ENCODE measurements around the gene TMOD2.
A peak's percentile ranks its signal among the peaks of the same experiment; 100 is the strongest.

TMOD2 gene

GRCh38 chr15:51837792-51838251 is 86.4 kb downstream of the TMOD2 start:
- ATAC-seq (ENCODE audit: low read depth) (no peak; the same call in 2 of the 3 replicates), DNase-seq (ENCODE audit: low spot score) (no peak)
- Histone ChIP-seq H3K4me1 (ENCODE audit: insufficient read depth, poor library complexity, severe bottlenecking) (peaks cover 83% of the 10 kb centered on the region), H3K27ac (ENCODE audit: poor library complexity, severe bottlenecking) (peak overlapping the region; percentile 32), H3K36me3 (ENCODE audit: low read depth) (peaks cover 42% of the 10 kb centered on the region), H3K27me3 (ENCODE audit: insufficient read depth, poor library complexity, severe bottlenecking) (no peaks in the 10 kb centered on the region), H3K4me3 (ENCODE audit: severe bottlenecking) (no peak overlapping the region), H3K9me3 (ENCODE audit: severe bottlenecking) (no peaks in the 10 kb centered on the region)
- TF ChIP-seq, protein P1, sequence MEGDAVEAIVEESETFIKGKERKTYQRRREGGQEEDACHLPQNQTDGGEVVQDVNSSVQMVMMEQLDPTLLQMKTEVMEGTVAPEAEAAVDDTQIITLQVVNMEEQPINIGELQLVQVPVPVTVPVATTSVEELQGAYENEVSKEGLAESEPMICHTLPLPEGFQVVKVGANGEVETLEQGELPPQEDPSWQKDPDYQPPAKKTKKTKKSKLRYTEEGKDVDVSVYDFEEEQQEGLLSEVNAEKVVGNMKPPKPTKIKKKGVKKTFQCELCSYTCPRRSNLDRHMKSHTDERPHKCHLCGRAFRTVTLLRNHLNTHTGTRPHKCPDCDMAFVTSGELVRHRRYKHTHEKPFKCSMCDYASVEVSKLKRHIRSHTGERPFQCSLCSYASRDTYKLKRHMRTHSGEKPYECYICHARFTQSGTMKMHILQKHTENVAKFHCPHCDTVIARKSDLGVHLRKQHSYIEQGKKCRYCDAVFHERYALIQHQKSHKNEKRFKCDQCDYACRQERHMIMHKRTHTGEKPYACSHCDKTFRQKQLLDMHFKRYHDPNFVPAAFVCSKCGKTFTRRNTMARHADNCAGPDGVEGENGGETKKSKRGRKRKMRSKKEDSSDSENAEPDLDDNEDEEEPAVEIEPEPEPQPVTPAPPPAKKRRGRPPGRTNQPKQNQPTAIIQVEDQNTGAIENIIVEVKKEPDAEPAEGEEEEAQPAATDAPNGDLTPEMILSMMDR (IDR thresholded peaks at IDR 0.05; ENCODE audit: poor library complexity, severe bottlenecking): no peak

GRCh38 chr15:51838270-51838669 is 86.9 kb downstream of the TMOD2 start:
- Histone ChIP-seq H3K4me3 (ENCODE audit: severe bottlenecking) (no peak overlapping the region), H3K4me1 (ENCODE audit: insufficient read depth, poor library complexity, severe bottlenecking) (peaks cover 83% of the 10 kb centered on the region), H3K27me3 (ENCODE audit: insufficient read depth, poor library complexity, severe bottlenecking) (no peaks in the 10 kb centered on the region), H3K36me3 (ENCODE audit: low read depth) (peaks cover 37% of the 10 kb centered on the region), H3K27ac (ENCODE audit: poor library complexity, severe bottlenecking) (peak overlapping the region; percentile 32), H3K9me3 (ENCODE audit: severe bottlenecking) (no peaks in the 10 kb centered on the region)
- DNase-seq (ENCODE audit: low spot score) (no peak), ATAC-seq (ENCODE audit: low read depth) (no peak)
- TF ChIP-seq, protein P1 (IDR thresholded peaks at IDR 0.05; ENCODE audit: poor library complexity, severe bottlenecking): no peak

DNA sequence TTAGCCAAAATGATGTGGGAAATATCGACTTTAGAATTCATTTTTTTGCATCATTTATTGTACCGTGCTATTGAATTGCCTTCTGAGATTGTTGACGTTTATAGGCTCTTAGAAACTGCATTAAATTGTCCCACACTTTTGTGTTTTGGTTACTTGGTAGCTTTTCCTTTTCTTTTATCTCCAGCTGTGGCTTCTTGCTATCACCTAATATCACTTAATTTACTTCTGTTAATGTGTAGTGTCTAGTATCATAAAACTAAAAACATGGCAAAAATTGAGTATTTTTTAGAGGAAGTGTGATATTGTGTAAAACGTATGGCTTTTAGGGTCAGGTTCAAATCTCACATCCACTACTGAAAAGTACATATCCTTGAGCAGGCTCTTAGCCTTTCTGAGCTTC is 89.3 kb downstream of the TMOD2 start:
- Histone ChIP-seq H3K27me3 (ENCODE audit: insufficient read depth, poor library complexity, severe bottlenecking) (no peaks in the 10 kb centered on the region), H3K36me3 (ENCODE audit: low read depth) (peaks cover 13% of the 10 kb centered on the region), H3K27ac (ENCODE audit: poor library complexity, severe bottlenecking) (peak overlapping the region; percentile 97), H3K9me3 (ENCODE audit: severe bottlenecking) (no peaks in the 10 kb centered on the region), H3K4me1 (ENCODE audit: insufficient read depth, poor library complexity, severe bottlenecking) (peaks cover 83% of the 10 kb centered on the region), H3K4me3 (ENCODE audit: severe bottlenecking) (no peak overlapping the region)
- ATAC-seq (ENCODE audit: low read depth) (no peak), DNase-seq (ENCODE audit: low spot score) (no peak)
- TF ChIP-seq, protein P1 (IDR thresholded peaks at IDR 0.05; ENCODE audit: poor library complexity, severe bottlenecking): no peak

- peaks cover 83% of the 10 kb centered on the region for H3K4me1 ChIP-seq (ENCODE audit: insufficient read depth, poor library complexity, severe bottlenecking)
- ATAC-seq (ENCODE audit: low read depth): no peak
- TF ChIP-seq, protein P1 (IDR thresholded peaks at IDR 0.05; ENCODE audit: poor library complexity, severe bottlenecking): no peak
- H3K4me3 ChIP-seq (ENCODE audit: severe bottlenecking): no peak overlapping the region
- H3K27me3 ChIP-seq (ENCODE audit: insufficient read depth, poor library complexity, severe bottlenecking): no peaks in the 10 kb centered on the region
- H3K9me3 ChIP-seq (ENCODE audit: severe bottlenecking): no peaks in the 10 kb centered on the region
- DNase-seq (ENCODE audit: low spot score): no peak
- peaks cover 10% of the 10 kb centered on the region; the same call in 1 of the 2 replicates for H3K36me3 ChIP-seq (ENCODE audit: low read depth)
- H3K27ac ChIP-seq (ENCODE audit: poor library complexity, severe bottlenecking): peak overlapping the region; percentile 97
Observed at GRCh38 chr15:51841406-51842040, 90.1 kb downstream of the TMOD2 start.

DNA sequence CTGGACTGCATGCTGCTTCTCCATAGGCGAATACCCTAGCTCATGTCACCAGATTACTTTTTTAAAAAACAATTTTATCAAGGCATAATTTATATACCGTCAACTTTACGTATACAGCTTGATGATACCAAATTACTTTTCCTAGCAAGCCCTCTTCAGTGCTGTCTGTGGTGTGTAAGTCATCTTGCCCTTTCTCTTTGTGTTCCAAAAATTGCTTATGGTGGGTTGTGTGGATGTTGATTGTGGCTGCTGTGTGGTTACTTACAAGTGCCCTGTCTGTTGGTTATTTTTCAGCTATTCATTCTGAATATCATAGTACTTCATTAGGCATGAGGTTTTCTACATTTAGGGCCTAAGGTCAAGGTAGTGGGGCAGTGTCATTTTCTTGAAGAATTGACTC is 90.9 kb downstream of the TMOD2 start:
- DNase-seq (ENCODE audit: low spot score): no peak
- peaks cover 12% of the 10 kb centered on the region for H3K36me3 ChIP-seq (ENCODE audit: low read depth)
- H3K4me1 ChIP-seq (ENCODE audit: insufficient read depth, poor library complexity, severe bottlenecking): peaks cover 83% of the 10 kb centered on the region
- peak overlapping the region; percentile 97 for H3K27ac ChIP-seq (ENCODE audit: poor library complexity, severe bottlenecking)
- TF ChIP-seq, protein P1 (IDR thresholded peaks at IDR 0.05; ENCODE audit: poor library complexity, severe bottlenecking): no peak
- no peaks in the 10 kb centered on the region for H3K9me3 ChIP-seq (ENCODE audit: severe bottlenecking)
- H3K4me3 ChIP-seq (ENCODE audit: severe bottlenecking): no peak overlapping the region
- no peaks in the 10 kb centered on the region for H3K27me3 ChIP-seq (ENCODE audit: insufficient read depth, poor library complexity, severe bottlenecking)
- no peak for ATAC-seq (ENCODE audit: low read depth)
